Fibroblast of skin of left biceps (primary cell): ENCODE data around the gene ACSL1.

Experiments
- DNase-seq, 2 experiments: peaks; one replicate each; pipeline ENCODE4 v3.0.0-alpha.2; 2013; ENCODE audit warnings: low read depth in 2 of 2

Gene ACSL1

GRCh38 chr4:184812199-184812542 lies 13.6 kb downstream of the ACSL1 start:
- DNase-seq: no peak

DNA sequence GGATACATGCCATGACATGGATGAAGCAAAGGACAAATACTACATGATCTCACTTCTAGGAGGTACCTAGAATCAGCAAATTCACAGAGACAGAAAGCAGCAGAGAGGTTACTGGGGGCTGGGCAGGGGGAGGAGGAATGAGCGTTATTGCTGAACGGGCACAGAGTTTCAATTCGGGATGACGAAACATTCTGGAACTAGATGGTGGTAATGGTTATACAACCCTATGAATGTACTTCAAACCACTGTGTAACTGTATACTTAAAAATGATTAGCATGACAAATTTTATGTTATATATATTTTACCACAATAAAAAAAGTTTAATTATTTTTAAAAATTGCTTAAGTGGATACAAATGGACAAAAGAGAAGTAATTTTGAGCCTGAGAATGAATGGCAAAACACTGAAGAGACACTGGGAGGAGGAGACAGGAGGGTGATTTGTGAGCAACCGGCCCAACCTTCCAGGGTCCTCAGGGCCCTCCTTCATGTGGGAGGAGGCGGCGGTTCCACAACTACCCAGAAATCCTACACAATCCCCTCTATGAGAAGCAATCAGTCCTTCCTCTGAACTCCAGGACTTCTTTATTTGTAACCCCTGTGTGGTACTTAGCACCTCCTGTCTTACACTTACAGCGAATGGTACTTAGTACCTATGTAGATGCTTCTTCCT lies 14.1 kb downstream of the ACSL1 start:
- no peak for DNase-seq

DNA sequence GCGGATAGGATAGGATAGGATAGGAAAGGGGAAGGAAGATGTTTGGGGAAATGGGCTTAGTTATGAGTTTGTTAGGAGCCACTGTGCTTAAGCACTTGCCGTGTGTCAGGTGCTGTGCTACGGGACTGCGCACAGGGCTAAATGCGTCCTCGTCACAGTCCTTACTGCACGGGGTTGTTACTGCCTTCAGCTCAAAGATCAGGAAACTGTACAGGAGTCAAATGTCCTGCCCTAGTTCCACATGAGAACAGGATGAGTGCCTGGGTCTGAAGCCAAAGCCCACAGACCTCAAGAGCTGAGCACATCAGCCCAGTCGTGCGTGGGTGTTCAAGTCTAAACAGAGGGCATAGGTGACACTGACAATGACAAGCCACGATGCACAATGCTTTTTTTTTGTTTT lies 15.0 kb downstream of the ACSL1 start:
- DNase-seq: no peak

- no peak for DNase-seq
These were observed 17.1 kb downstream of the ACSL1 start for GRCh38 chr4:184808713-184809050.

GRCh38 chr4:184807797-184808712 lies 17.7 kb downstream of the ACSL1 start:
- peak in 1 of 2 experiments; percentile 24 for DNase-seq

DNA sequence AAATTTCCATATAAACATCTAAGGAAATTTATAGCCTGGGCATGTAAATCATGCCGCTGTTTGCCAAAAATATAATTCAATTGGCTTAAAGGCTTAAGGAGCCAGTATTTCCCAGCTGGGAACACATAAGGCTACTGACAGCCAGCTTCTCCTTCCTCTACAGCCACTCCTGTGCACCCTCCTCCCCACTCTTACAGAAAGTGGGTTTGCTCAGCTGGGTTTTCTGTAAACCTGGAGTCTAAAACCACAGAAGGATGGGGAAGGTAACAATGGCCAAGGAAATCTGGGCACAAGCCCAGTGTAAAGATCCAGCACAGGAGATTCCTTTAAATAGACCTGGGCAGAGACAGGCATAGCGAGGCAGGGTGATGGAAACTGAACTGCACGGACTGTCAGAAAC lies 18.5 kb downstream of the ACSL1 start:
- DNase-seq: no peak

DNA sequence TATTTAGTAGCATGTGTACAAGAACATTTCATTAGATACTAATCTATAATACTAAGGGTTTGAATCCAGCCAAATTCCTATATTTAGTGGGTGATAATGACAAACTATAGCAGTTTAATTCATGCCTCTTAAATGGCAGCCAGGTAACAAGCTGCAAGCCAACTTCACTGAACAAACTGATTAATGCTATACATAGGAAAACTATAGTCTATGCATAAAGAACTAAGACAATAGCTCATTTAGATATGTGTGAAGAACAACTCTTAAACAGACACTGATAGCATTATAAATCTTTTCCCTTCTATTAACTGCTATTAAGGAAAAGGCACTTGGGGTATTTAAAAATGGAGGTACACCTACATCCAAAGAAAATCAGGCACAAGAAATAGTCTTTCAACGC lies 19.1 kb downstream of the ACSL1 start:
- no peak for DNase-seq

DNA sequence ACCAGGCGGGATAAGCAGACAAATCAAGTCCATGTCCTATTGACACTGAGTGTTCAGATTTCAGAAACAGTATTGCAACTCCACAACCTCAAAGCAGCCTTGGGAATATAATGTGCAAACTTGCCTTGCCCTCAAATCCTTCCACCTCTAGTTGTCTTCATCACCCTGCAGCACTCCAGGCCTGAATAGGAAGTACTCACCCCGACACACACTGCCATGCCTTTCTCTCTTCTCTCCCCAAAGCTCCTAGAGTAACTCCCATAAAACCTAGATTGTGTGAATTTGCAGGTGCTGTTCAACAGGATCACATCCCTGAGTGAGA lies 19.6 kb downstream of the ACSL1 start:
- DNase-seq: no peak

DNA sequence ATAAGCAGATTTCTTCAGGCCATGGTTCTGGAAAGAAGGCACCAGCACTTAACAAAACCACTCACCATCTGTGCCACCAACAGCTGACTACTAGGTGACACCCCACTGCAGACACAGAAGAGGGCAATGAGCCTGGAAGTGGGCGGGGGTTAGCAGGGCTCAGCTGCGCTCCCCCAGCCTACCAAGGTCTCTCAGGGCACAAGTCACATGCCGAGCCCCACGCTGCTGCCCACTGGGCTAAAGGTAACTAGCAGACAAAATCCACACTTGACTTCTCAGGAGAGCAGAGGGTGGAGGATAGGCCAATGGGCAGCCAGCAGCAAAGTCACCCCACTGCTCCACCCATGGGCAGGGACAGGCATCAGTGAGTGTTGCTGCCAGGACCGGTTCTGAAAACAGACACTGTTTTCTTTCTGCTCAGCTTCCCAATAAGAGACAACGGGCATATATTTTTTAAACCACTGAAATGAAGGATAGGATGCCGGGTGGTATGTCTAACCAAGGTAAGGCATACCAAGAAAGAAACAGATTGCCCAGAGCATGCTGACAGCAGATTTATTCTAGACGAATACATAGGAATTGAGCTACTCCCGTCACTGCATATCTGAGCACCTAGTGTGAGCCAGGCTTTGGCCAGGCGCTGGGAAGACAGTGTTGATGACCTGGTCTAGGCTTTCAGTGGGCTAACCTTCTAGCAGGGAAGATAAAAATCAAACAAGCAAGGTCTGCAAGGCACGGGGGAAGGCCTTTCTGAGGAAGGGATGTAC lies 20.1 kb downstream of the ACSL1 start:
- no peak for DNase-seq

GRCh38 chr4:184804621-184805020 lies 21.1 kb downstream of the ACSL1 start:
- DNase-seq: no peak

GRCh38 chr4:184803874-184804273 lies 21.9 kb downstream of the ACSL1 start:
- DNase-seq: no peak

DNA sequence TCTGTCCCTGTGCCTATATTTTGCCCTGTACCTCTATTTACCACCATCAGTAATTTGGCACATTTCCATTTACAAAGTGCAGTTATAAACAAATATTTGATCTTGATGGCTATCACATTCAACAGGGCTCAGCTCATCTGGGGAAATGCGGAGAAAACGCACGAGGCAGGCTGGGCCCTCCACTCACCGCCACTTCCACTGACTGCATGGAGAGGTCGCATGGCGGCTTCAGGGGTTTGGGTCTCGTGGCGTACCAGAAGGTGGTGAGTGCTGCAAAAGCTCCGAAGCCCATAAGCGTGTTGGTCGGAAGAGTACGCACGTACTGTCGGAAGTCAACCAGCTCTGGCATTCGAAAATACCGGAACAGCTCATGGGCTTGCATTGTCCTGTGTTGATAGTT lies 22.6 kb downstream of the ACSL1 start:
- DNase-seq: no peak

DNA sequence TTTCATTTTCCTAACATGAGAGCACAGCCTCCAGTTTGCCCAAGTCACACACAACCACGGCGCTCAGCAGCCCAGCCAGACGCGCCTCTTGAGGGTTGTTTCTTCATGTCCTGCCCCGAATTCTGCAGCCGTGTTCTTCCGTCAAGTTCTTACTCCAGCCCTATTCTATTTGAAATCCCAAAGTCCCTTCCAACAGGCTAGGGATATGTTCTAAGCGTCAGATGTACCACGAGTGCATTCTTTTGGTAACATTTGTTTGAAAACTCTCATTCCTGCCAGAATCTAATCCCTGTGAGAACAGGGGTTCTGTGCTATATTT lies 23.1 kb downstream of the ACSL1 start:
- no peak for DNase-seq

- peak in 1 of 2 experiments; percentile 35 for DNase-seq
These were observed 23.7 kb downstream of the ACSL1 start for GRCh38 chr4:184801781-184802696.

DNA sequence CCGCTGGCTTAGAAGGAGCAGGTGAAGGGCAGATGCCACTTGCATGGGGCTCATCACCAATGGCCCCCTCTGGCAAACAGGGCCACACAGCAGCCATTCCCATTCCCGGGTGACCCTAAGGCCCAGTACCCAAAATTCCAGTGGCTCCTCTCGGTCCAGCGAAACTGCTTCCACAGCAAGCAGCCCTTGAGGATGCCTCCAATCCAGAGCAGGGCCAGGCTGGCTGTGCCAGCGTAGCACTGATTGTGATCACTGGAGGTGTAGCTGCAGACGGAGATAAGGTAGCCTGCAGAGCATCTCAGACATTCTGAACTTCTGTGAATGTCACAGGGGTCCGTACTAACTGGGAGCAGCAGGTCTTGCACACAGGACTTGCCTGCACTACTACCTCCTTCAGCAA lies 27.3 kb downstream of the ACSL1 start:
- DNase-seq: no peak

DNA sequence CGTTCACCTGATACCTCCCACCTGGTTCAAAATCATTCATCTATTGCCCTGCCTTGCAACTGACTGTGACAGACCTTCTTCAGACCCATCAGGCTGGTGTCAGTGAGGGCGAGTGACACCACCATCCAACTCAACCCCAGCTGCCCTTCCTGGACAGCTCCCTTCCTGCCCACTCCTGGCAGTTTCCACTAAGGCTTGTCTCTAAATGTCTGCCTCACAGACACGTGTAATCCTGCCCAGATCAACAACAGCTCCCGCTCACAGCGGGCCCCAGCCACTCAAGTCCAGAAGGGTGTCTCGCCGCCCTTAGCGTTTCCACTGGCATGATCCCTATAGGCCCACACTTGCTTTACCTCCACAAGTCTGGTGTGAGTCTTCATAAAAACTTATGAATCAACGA lies 28.9 kb downstream of the ACSL1 start:
- no peak for DNase-seq

GRCh38 chr4:184795214-184795844 lies 30.4 kb downstream of the ACSL1 start:
- no peak for DNase-seq

- DNase-seq: no peak
These were observed 31.3 kb downstream of the ACSL1 start for GRCh38 chr4:184794470-184794869.

DNA sequence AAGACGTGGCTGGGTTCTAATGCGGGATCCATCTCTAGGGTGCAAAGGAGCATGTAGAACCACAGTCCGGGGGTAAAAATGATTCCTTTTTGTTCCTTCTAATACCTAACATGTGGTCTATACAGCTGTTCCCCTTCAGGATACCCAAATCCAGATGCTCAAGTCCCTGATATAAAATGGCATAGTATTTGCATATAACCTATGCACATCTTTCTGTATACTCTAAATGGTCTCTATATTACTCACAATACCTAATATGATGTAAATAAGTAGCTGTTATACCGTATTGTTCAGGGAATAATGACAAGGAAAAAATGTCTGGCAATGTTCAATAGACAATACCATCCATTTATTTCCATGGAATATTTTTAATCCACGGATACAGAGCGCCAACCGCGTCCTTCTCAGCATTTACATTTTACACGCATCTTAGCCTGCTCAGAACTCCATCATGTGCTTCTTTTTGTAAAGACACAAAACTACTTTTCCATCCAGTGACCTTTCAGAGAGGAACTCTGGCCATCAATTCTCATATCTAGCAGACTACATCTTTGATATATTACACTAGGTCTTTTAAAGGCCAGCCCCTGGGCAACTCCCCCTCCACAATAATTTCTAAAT lies 31.9 kb downstream of the ACSL1 start:
- DNase-seq: no peak

- DNase-seq: peak; percentile 65 to 75
These were observed 32.7 kb downstream of the ACSL1 start for GRCh38 chr4:184792950-184793555.

DNA sequence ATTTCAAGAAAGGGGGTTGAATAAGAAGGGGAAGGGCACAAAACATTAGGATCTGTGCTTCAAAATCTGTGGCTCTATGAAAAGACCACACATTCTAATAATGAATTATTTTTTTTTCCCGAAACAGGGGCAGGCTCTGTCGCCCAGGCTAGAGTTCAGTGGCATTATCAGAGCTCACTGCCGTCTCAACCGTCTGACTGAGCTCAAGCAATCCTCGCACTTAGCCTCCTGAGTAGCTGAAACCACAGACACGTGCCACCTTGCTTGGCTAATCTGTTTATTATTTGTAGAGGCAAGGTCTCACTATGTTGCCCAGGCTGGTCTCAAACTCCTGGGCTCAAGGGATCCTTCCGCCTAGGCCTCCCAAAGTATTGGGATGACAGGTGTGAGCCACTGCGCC lies 33.4 kb downstream of the ACSL1 start:
- no peak for DNase-seq
